Measurements from ENCODE around the gene KRT71.

KRT71 gene

DNA sequence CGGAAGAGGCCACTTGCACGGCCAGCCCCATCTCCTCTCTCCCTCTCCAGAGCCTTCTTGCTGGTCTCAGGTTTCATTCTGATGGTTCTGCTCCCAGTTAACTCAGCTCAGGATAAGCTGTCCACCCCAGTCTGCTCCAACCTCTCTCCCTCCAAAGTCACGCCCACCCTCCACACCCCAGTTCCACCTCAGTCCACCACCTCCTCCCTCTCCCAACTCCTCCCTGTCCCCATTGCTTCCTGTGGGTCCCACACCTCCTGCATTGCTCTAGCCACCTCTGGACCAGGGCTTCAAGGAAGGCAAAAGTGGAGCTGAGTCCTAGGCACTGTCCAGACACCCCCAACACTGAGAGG, 13.1 kb downstream of the KRT71 start:
- H3K4me1 ChIP-seq (ENCODE audit: control insufficient read depth in 1 of 2, insufficient read depth in 1 of 2, low read depth in 1 of 2, low read length in 1 of 2): no peaks in the 10 kb centered on the region

DNA sequence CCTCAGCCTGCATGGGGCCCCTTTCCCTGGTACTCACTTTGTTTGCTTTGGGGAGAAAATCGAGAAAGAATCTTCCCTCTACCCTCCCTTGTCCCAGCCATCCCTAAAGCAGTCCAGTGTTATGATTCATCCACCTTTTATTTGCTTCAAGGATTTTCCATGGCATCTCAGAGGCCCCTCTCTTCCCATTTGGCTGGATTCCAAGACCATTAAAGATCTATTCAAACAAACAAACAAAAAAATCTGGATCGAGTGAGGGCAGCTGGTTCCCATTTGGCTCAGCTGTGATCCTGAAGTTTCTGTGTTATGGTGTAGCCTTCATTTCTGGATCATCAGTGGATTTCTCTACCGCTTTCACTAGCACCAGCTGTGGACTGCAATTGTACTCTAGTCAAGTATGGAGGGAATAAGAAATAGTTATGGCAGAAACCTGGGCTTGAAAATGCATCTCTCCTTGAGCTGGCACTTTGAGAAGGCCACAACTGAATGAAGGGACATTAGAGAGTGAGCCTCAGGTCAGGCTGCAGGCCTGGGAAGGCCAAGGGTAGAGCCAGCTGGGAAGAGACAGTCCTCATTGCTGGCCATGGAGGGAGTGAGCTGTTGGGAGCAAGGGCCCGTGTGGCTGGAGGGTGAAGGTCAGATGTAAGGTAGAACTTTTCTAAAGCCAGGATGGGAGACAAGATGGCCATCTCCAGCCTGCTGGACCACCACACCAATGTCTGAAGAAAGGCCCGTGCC, 13.7 kb downstream of the KRT71 start:
- no peaks in the 10 kb centered on the region for H3K9me3 ChIP-seq
- H3K27me3 ChIP-seq: peaks cover 3% of the 10 kb centered on the region
- no peaks in the 10 kb centered on the region for H3K4me1 ChIP-seq (ENCODE audit: control insufficient read depth in 1 of 2, insufficient read depth in 1 of 2, low read depth in 1 of 2, low read length in 1 of 2)
- H3K27ac ChIP-seq: no peak overlapping the region
- TF ChIP-seq, protein P1, sequence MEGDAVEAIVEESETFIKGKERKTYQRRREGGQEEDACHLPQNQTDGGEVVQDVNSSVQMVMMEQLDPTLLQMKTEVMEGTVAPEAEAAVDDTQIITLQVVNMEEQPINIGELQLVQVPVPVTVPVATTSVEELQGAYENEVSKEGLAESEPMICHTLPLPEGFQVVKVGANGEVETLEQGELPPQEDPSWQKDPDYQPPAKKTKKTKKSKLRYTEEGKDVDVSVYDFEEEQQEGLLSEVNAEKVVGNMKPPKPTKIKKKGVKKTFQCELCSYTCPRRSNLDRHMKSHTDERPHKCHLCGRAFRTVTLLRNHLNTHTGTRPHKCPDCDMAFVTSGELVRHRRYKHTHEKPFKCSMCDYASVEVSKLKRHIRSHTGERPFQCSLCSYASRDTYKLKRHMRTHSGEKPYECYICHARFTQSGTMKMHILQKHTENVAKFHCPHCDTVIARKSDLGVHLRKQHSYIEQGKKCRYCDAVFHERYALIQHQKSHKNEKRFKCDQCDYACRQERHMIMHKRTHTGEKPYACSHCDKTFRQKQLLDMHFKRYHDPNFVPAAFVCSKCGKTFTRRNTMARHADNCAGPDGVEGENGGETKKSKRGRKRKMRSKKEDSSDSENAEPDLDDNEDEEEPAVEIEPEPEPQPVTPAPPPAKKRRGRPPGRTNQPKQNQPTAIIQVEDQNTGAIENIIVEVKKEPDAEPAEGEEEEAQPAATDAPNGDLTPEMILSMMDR (IDR thresholded peaks at IDR 0.05): no peak
- no peaks in the 10 kb centered on the region for H3K36me3 ChIP-seq
- H3K4me3 ChIP-seq (ENCODE audit: low read depth in 1 of 2, low read length in 1 of 2): no peak overlapping the region

More for the DNA sequence above, 13.1 kb downstream of the KRT71 start:
- peaks cover 3% of the 10 kb centered on the region for H3K27me3 ChIP-seq
- H3K9me3 ChIP-seq: no peaks in the 10 kb centered on the region
- TF ChIP-seq, protein P1 (IDR thresholded peaks at IDR 0.05): no peak
- no peak overlapping the region for H3K4me3 ChIP-seq (ENCODE audit: low read depth in 1 of 2, low read length in 1 of 2)
- H3K36me3 ChIP-seq: no peaks in the 10 kb centered on the region
- no peak overlapping the region for H3K27ac ChIP-seq

GRCh38 chr12:52537101-52537500, 15.8 kb downstream of the KRT71 start:
- Histone ChIP-seq H3K27me3 (peaks cover 3% of the 10 kb centered on the region), H3K4me3 (ENCODE audit: low read depth in 1 of 2, low read length in 1 of 2) (no peak overlapping the region), H3K9me3 (no peaks in the 10 kb centered on the region), H3K4me1 (ENCODE audit: control insufficient read depth in 1 of 2, insufficient read depth in 1 of 2, low read depth in 1 of 2, low read length in 1 of 2) (no peaks in the 10 kb centered on the region), H3K27ac (no peak overlapping the region), H3K36me3 (no peaks in the 10 kb centered on the region)
- TF ChIP-seq, protein P1 (IDR thresholded peaks at IDR 0.05): no peak

GRCh38 chr12:52535574-52535973, 17.4 kb downstream of the KRT71 start:
- H3K27ac ChIP-seq: no peak overlapping the region
- no peaks in the 10 kb centered on the region for H3K9me3 ChIP-seq
- H3K4me1 ChIP-seq (ENCODE audit: control insufficient read depth in 1 of 2, insufficient read depth in 1 of 2, low read depth in 1 of 2, low read length in 1 of 2): no peaks in the 10 kb centered on the region
- peaks cover 7% of the 10 kb centered on the region for H3K27me3 ChIP-seq
- no peaks in the 10 kb centered on the region for H3K36me3 ChIP-seq
- TF ChIP-seq, protein P1 (IDR thresholded peaks at IDR 0.05): no peak
- H3K4me3 ChIP-seq (ENCODE audit: low read depth in 1 of 2, low read length in 1 of 2): no peak overlapping the region

- Histone ChIP-seq H3K27me3 (peaks cover 7% of the 10 kb centered on the region), H3K4me3 (ENCODE audit: low read depth in 1 of 2, low read length in 1 of 2) (no peak overlapping the region), H3K27ac (no peak overlapping the region), H3K4me1 (ENCODE audit: control insufficient read depth in 1 of 2, insufficient read depth in 1 of 2, low read depth in 1 of 2, low read length in 1 of 2) (no peaks in the 10 kb centered on the region), H3K36me3 (no peaks in the 10 kb centered on the region), H3K9me3 (no peaks in the 10 kb centered on the region)
- TF ChIP-seq, protein P1 (IDR thresholded peaks at IDR 0.05): no peak
Observed at GRCh38 chr12:52534482-52534881, 18.5 kb downstream of the KRT71 start.

Measured in neutrophil (primary cell).